ENCODE data around the gene ANK3. TPM values are rescaled to one million over a fixed set of nuclear protein-coding genes. Genes with fewer than 3 reads are reported as not detected.

The ANK3 gene
- total RNA-seq, 4 donors from 2014 or later, result 125 to 171 (median 149) TPM

- TF ChIP-seq, protein P1, sequence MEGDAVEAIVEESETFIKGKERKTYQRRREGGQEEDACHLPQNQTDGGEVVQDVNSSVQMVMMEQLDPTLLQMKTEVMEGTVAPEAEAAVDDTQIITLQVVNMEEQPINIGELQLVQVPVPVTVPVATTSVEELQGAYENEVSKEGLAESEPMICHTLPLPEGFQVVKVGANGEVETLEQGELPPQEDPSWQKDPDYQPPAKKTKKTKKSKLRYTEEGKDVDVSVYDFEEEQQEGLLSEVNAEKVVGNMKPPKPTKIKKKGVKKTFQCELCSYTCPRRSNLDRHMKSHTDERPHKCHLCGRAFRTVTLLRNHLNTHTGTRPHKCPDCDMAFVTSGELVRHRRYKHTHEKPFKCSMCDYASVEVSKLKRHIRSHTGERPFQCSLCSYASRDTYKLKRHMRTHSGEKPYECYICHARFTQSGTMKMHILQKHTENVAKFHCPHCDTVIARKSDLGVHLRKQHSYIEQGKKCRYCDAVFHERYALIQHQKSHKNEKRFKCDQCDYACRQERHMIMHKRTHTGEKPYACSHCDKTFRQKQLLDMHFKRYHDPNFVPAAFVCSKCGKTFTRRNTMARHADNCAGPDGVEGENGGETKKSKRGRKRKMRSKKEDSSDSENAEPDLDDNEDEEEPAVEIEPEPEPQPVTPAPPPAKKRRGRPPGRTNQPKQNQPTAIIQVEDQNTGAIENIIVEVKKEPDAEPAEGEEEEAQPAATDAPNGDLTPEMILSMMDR (IDR thresholded peaks at IDR 0.05 in 4 of 5, conservative IDR thresholded peaks at IDR 0.05 in 1 of 5), result no peak
- peak in 1 of 2 donors; percentile 10 for TF ChIP-seq POLR2A (IDR thresholded peaks at IDR 0.05)
- Histone ChIP-seq H3K4me3 (no peak overlapping the region), H3K36me3 (no peaks in the 10 kb centered on the region), H3K27ac (peak overlapping the region; percentile 75 to 90 (median 80)), H3K9me3 (no peaks in the 10 kb centered on the region), H3K4me1 (peaks cover 29% of the 10 kb centered on the region in 2 donors), H3K27me3 (no peaks in the 10 kb centered on the region)
- ATAC-seq (peak; percentile 98), DNase-seq (peak; percentile 52 to 53)
- in situ Hi-C loops (cut with MboI; ENCODE audit: low sequenced_read_pairs in 4 of 4) (no loop called here), intact Hi-C loops (cut with DNase I; ENCODE audit: low total_unique reads) (loop anchor here (2.0 kb wide), 1 partner anchor 18 kb away; no protein-coding TSS in a partner anchor)
Measured at GRCh38 chr10:60123172-60123571, 266.5 kb downstream of the ANK3 start.

DNA sequence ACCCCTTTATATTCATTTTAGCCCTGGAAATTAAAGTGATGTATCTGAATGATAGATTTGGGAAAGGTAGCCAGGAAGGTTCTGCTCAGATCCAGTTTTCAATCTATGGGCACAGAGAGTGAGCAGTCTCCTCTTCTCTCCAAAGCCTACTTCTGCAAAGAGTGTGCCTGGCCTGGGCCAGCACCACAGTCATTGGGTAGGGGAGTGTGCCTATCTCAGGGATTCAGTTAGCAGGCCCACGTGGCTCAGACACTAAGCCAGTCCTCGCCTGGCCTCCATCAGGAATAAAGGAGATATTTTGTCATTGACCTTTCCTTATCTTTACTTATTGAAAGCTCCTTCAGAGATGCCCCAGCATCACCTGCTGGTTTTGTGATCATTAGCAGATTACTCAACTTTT lies 267.5 kb downstream of the ANK3 start:
- ATAC-seq (no peak), DNase-seq (no peak)
- intact Hi-C loops (cut with DNase I; ENCODE audit: low total_unique reads), result loop anchor here (2.0 kb wide), 1 partner anchor 19 kb away; no protein-coding TSS in a partner anchor

GRCh38 chr10:60114765-60115586 lies 274.7 kb downstream of the ANK3 start:
- ATAC-seq (peak; percentile 69 to 92), DNase-seq (no peak)
- Histone ChIP-seq H3K36me3 (no peaks in the 10 kb centered on the region), H3K4me3 (no peak overlapping the region), H3K27me3 (no peaks in the 10 kb centered on the region), H3K9me3 (no peaks in the 10 kb centered on the region), H3K4me1 (peaks cover 0 to 7% of the 10 kb centered on the region in 2 donors), H3K27ac (no peak overlapping the region)
- in situ Hi-C loops (cut with MboI; ENCODE audit: low sequenced_read_pairs in 4 of 4), result loop anchor here in 1 of 4 donors (5.0 kb wide), 1 partner anchor 92 kb away; no protein-coding TSS in a partner anchor
- intact Hi-C loops (cut with DNase I; ENCODE audit: low total_unique reads), result loop anchor here (1.0 to 5.0 kb wide), 2 partner anchors 72 to 93 kb away; no protein-coding TSS in a partner anchor
- TF ChIP-seq, protein P1 (IDR thresholded peaks at IDR 0.05 in 4 of 5, conservative IDR thresholded peaks at IDR 0.05 in 1 of 5), result peak; percentile 45 to 68 (median 57)
- no peak for TF ChIP-seq POLR2A (IDR thresholded peaks at IDR 0.05)

More for the DNA sequence above, 267.5 kb downstream of the ANK3 start:
- in situ Hi-C loops (cut with MboI; ENCODE audit: low sequenced_read_pairs in 4 of 4), result no loop called here
- H3K4me1 ChIP-seq, result peaks cover 29% of the 10 kb centered on the region in 2 donors
- no peak overlapping the region for H3K4me3 ChIP-seq
- H3K9me3 ChIP-seq, result no peaks in the 10 kb centered on the region
- H3K27me3 ChIP-seq, result no peaks in the 10 kb centered on the region
- H3K36me3 ChIP-seq, result no peaks in the 10 kb centered on the region
- TF ChIP-seq, protein P1 (IDR thresholded peaks at IDR 0.05 in 4 of 5, conservative IDR thresholded peaks at IDR 0.05 in 1 of 5), result no peak
- peak overlapping the region; percentile 75 to 90 (median 80) for H3K27ac ChIP-seq

- Histone ChIP-seq H3K27ac (no peak overlapping the region), H3K4me3 (no peak overlapping the region), H3K36me3 (peaks cover 0 to 8% of the 10 kb centered on the region in 2 donors), H3K27me3 (no peaks in the 10 kb centered on the region), H3K9me3 (no peaks in the 10 kb centered on the region), H3K4me1 (peaks cover 0 to 7% of the 10 kb centered on the region in 2 donors)
- ATAC-seq (no peak), DNase-seq (no peak)
- in situ Hi-C loops (cut with MboI; ENCODE audit: low sequenced_read_pairs in 4 of 4), result no loop called here
- no peak for TF ChIP-seq POLR2A (IDR thresholded peaks at IDR 0.05)
- TF ChIP-seq, protein P1 (IDR thresholded peaks at IDR 0.05 in 4 of 5, conservative IDR thresholded peaks at IDR 0.05 in 1 of 5), result no peak
- intact Hi-C loops (cut with DNase I; ENCODE audit: low total_unique reads), result loop anchor here (1.0 kb wide), 1 partner anchor 36 kb away; no protein-coding TSS in a partner anchor
Measured at GRCh38 chr10:60110739-60111138, 278.9 kb downstream of the ANK3 start.
